Upper lobe of left lung (tissue), 4 donors: Measurements from ENCODE around the gene GIN1.

Source experiments
- EP300 ChIP-seq, 4 donors: sonication (generic); formaldehyde crosslinking; IDR thresholded peaks; one replicate each; pipeline ENCODE4 v1.5.1; 2017; ENCODE audit warnings: antibody characterized with exemption in 4 of 4, control low read depth in 2 of 4
- POLR2A ChIP-seq, 4 donors: fragments of 450-650 bp; IDR thresholded peaks; one replicate each; pipeline ENCODE4 v1.5.1; 2016 to 2017; ENCODE audit warnings: antibody characterized with exemption in 4 of 4, mild to moderate bottlenecking in 2 of 4
- POLR2AphosphoS5 ChIP-seq, 2 donors: sonication (generic); formaldehyde crosslinking; IDR thresholded peaks; one replicate each; pipeline ENCODE4 v1.5.1; 2017; ENCODE audit warnings: antibody characterized with exemption in 2 of 2
- TF ChIP-seq, protein P1 (sequence below), 6 experiments: fragments of 450-650 bp in 4 of 6; fragments of 200-600 bp in 2 of 6; sonication (generic) in 2 of 6; IDR thresholded peaks; one replicate each; pipeline ENCODE4 v1.5.1; 2016 to 2019; ENCODE audit warnings: antibody characterized with exemption in 6 of 6

DNA sequence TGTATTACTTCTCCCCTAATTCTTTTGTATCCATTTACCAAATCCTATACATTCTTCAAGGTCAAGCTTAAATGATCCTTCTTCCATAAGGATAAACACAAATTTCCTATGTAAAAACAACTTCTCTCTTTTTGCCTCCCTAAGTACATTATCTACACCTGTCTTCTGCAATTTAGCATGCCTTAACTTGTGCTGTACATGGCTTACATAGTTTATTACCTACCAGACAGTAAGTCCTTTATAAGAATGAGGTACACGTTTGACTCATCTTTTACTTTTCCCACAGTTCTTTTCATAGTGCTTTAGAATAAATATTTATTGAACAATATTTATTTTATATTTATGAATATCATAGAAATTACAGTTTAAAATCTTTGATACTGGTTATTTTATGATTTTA is 33.4 kb downstream of the GIN1 start:
- TF ChIP-seq, protein P1, sequence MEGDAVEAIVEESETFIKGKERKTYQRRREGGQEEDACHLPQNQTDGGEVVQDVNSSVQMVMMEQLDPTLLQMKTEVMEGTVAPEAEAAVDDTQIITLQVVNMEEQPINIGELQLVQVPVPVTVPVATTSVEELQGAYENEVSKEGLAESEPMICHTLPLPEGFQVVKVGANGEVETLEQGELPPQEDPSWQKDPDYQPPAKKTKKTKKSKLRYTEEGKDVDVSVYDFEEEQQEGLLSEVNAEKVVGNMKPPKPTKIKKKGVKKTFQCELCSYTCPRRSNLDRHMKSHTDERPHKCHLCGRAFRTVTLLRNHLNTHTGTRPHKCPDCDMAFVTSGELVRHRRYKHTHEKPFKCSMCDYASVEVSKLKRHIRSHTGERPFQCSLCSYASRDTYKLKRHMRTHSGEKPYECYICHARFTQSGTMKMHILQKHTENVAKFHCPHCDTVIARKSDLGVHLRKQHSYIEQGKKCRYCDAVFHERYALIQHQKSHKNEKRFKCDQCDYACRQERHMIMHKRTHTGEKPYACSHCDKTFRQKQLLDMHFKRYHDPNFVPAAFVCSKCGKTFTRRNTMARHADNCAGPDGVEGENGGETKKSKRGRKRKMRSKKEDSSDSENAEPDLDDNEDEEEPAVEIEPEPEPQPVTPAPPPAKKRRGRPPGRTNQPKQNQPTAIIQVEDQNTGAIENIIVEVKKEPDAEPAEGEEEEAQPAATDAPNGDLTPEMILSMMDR (IDR thresholded peaks at IDR 0.05): no peak
- TF ChIP-seq POLR2A (IDR thresholded peaks at IDR 0.05): no peak
- no peak for TF ChIP-seq POLR2AphosphoS5 (IDR thresholded peaks at IDR 0.05)
- TF ChIP-seq EP300 (IDR thresholded peaks at IDR 0.05): no peak
